Measurements from ENCODE around the gene PPBP.

DNA sequence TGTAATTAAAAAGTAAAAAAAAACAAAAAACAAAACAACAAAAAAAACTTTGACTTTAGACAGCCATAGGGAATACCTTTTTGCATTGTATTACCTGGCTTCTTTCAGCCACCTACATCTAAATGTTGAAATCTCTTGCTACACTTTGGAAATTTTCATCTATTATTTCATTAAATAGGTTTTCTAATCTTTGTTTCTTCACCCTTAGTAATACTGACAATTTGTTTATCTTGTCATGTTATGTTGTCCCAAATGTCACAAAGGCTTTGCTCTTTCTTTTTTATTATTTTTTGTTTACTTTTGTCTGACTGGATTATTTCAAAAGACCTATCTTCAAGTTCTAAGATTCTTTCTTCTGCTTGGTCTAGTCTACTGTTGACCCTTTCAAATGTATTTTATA, 13.6 kb downstream of the PPBP start:
- no peak for TF ChIP-seq POLR2AphosphoS5 (IDR thresholded peaks at IDR 0.05; ENCODE audit: borderline replicate concordance, low read depth, low read length)
- TF ChIP-seq EZH2 (IDR thresholded peaks at IDR 0.05): no peak
- no peak for TF ChIP-seq FOXP2 (optimal IDR thresholded peaks at IDR 0.05; ENCODE audit: control extremely low read depth, extremely low read length, insufficient read depth)
